Transverse colon (tissue), 4 donors: ENCODE results near the gene UBE2L3. TPM values are rescaled to one million over a fixed set of nuclear protein-coding genes. Genes with fewer than 3 reads are reported as not detected.

ENCODE experiments used
- DNase-seq: peaks from one replicate; pipeline ENCODE4 v3.0.0-alpha.2; 2019
- H3K27ac ChIP-seq, 4 donors: fragments of 200-600 bp; sonication (generic); 2 replicates each; pipeline ENCODE4 v1.5.1; 2016 to 2018; ENCODE audit warnings: inconsistent platforms in 4 of 4
- H3K27me3 ChIP-seq: fragments of 200-600 bp; sonication (generic); 2 replicates; pipeline ENCODE4 v1.5.1; 2017; ENCODE audit warnings: inconsistent platforms
- H3K36me3 ChIP-seq, 4 donors: fragments of 200-600 bp; sonication (generic); 2 replicates each; pipeline ENCODE4 v1.5.1; 2017 to 2019; ENCODE audit warnings: inconsistent platforms in 4 of 4
- H3K4me1 ChIP-seq, 4 donors: fragments of 200-600 bp; sonication (generic); 2 replicates each; pipeline ENCODE4 v1.5.1; 2017 to 2020; ENCODE audit warnings: inconsistent platforms in 4 of 4
- H3K4me3 ChIP-seq, 4 donors: fragments of 200-600 bp; sonication (generic); 1 replicate in 1 of 4; 2 replicates in 3 of 4; pipeline versions ENCODE4 v1.5.1 to v1.6.1; 2017 to 2019; ENCODE audit warnings: inconsistent platforms in 4 of 4
- H3K9me3 ChIP-seq, 2 donors: fragments of 200-600 bp; sonication (generic); 2 replicates each; pipeline ENCODE4 v1.5.1; 2017 to 2019; ENCODE audit warnings: inconsistent platforms in 2 of 2
- EP300 ChIP-seq: sonication (generic); formaldehyde crosslinking; IDR thresholded peaks from one replicate; pipeline ENCODE4 v1.6.1; 2017; ENCODE audit warnings: antibody characterized with exemption, low read depth
- POLR2A ChIP-seq: fragments of 450-650 bp; IDR thresholded peaks from one replicate; pipeline ENCODE4 v1.6.1; 2016; ENCODE audit warnings: antibody characterized with exemption, mild to moderate bottlenecking, moderate library complexity
- POLR2AphosphoS5 ChIP-seq, 3 donors: sonication (generic); formaldehyde crosslinking; IDR thresholded peaks; one replicate each; pipeline ENCODE4 v1.6.1; 2016; ENCODE audit warnings: antibody characterized with exemption in 3 of 3
- WGBS, 2 donors: methylation state at CpG; one replicate each; pipeline ENCODE4 v1.1.5; 2018; ENCODE audit warnings: low coverage in 1 of 2; 5-methylcytosine and 5-hydroxymethylcytosine counted together
- in situ Hi-C, 4 donors: fragments of 200-750 bp; cut with MboI; loops; one replicate each; pipeline versions ENCODE4 v1.15.0 to v1.15.1; 2017; ENCODE audit warnings: low sequenced_read_pairs in 3 of 4, low pct_ligation_motif_present in 1 of 4, low pct_unique_long_range_greater_than_20kb in 1 of 4
- intact Hi-C: fragments of 100-400 bp; cut with DNase I; formaldehyde crosslinking; loops from one replicate; pipeline ENCODE4 v1.15.1; 2023; ENCODE audit warnings: low total_unique reads
- total RNA-seq, 4 donors: library from RNA; depleted of rRNA; stranded (reverse); fragments of >200 nt; gene quantifications; one replicate each; pipeline ENCODE4 v1.1.0, GENCODE V29; 2016
- TF ChIP-seq, protein P1 (sequence below), 5 experiments: fragments of 200-600 bp in 3 of 5; fragments of 450-650 bp in 2 of 5; sonication (generic) in 3 of 5; IDR thresholded peaks; 1 replicate in 2 of 5; 2 replicates in 3 of 5; pipeline ENCODE4 v1.5.1; 2016 to 2017; ENCODE audit warnings: antibody characterized with exemption in 5 of 5, inconsistent platforms in 3 of 5, mild to moderate bottlenecking in 2 of 5, moderate library complexity in 1 of 5

Gene UBE2L3
- total RNA-seq, 4 donors from 2014 or later: 21.9 to 48.7 (median 33.5) TPM

GRCh38 chr22:21589396-21589795, 21.9 kb downstream of the UBE2L3 start:
- 87% methylated on average over 8 of the region's 8 CpGs; no CpG with 5 or more reads in 1 of the 2 donors for WGBS, 2 donors
- DNase-seq: no peak
- Histone ChIP-seq H3K4me3 (no peak overlapping the region), H3K27ac (no peak overlapping the region), H3K27me3 (no peaks in the 10 kb centered on the region), H3K36me3 (peaks cover 0 to 18% (median 8%) of the 10 kb centered on the region in 4 donors), H3K9me3 (no peaks in the 10 kb centered on the region), H3K4me1 (peaks cover 7 to 50% (median 19%) of the 10 kb centered on the region in 4 donors)
- TF ChIP-seq, protein P1, sequence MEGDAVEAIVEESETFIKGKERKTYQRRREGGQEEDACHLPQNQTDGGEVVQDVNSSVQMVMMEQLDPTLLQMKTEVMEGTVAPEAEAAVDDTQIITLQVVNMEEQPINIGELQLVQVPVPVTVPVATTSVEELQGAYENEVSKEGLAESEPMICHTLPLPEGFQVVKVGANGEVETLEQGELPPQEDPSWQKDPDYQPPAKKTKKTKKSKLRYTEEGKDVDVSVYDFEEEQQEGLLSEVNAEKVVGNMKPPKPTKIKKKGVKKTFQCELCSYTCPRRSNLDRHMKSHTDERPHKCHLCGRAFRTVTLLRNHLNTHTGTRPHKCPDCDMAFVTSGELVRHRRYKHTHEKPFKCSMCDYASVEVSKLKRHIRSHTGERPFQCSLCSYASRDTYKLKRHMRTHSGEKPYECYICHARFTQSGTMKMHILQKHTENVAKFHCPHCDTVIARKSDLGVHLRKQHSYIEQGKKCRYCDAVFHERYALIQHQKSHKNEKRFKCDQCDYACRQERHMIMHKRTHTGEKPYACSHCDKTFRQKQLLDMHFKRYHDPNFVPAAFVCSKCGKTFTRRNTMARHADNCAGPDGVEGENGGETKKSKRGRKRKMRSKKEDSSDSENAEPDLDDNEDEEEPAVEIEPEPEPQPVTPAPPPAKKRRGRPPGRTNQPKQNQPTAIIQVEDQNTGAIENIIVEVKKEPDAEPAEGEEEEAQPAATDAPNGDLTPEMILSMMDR (IDR thresholded peaks at IDR 0.05): no peak
- TF ChIP-seq EP300 (no peak), POLR2AphosphoS5 (IDR thresholded peaks at IDR 0.05) (no peak), POLR2A (no peak)
- in situ Hi-C loops (loop anchor here in 2 of 4 donors (25.0 kb wide), 2 partner anchors 123 to 502 kb away; no protein-coding TSS in a partner anchor), intact Hi-C loops (no loop called here)

GRCh38 chr22:21590809-21591641, 23.5 kb downstream of the UBE2L3 start:
- Histone ChIP-seq H3K9me3 (no peaks in the 10 kb centered on the region), H3K27me3 (no peaks in the 10 kb centered on the region), H3K36me3 (peaks cover 0 to 27% (median 13%) of the 10 kb centered on the region in 4 donors), H3K4me3 (no peak overlapping the region), H3K27ac (no peak overlapping the region), H3K4me1 (peaks cover 7 to 45% (median 19%) of the 10 kb centered on the region in 4 donors)
- in situ Hi-C loops (loop anchor here in 2 of 4 donors (25.0 kb wide), 2 partner anchors 121 to 504 kb away; no protein-coding TSS in a partner anchor), intact Hi-C loops (no loop called here)
- WGBS, 2 donors: 88 to 91% methylated on average over 4 to 9 of the region's 9 CpGs
- no peak for TF ChIP-seq POLR2AphosphoS5 (IDR thresholded peaks at IDR 0.05)
- DNase-seq: no peak

- TF ChIP-seq POLR2AphosphoS5 (IDR thresholded peaks at IDR 0.05) (no peak), EP300 (no peak), POLR2A (no peak)
- TF ChIP-seq, protein P1 (IDR thresholded peaks at IDR 0.05): no peak
- WGBS, 2 donors: 59 to 70% methylated on average over 4 to 9 of the region's 9 CpGs
- Histone ChIP-seq H3K4me3 (no peak overlapping the region), H3K27me3 (no peaks in the 10 kb centered on the region), H3K4me1 (peaks cover 7 to 44% (median 19%) of the 10 kb centered on the region in 4 donors), H3K9me3 (no peaks in the 10 kb centered on the region), H3K36me3 (peaks cover 0 to 27% (median 13%) of the 10 kb centered on the region in 4 donors), H3K27ac (no peak overlapping the region)
- DNase-seq: no peak
- intact Hi-C loops: no loop called here
- in situ Hi-C loops: loop anchor here in 2 of 4 donors (25.0 kb wide), 2 partner anchors 121 to 504 kb away; no protein-coding TSS in a partner anchor
These were observed 24.2 kb downstream of the UBE2L3 start for GRCh38 chr22:21591695-21592094.

DNA sequence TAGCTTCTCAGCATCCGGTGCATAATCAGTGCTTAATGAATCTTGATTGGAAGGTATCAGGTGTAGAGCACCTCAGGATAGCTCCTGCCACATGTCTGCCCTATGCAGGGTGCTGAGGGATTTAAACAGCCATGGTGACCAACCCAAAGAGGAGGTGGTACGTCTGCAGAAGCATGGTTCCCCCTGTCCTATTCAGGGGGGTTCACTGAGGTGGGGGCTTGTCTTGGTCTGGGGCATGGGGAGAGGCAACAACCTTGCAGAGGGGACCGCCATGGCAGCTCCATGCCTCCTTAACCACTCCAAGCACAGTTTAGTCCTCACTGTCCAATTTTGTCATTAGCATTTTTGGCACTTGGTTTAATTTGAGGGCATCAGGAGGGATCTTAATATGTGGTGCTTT, 24.9 kb downstream of the UBE2L3 start:
- no peak for TF ChIP-seq POLR2AphosphoS5 (IDR thresholded peaks at IDR 0.05)
- no peak for TF ChIP-seq POLR2A
- TF ChIP-seq, protein P1 (IDR thresholded peaks at IDR 0.05): no peak
- no peak for TF ChIP-seq EP300
- in situ Hi-C loops (loop anchor here in 2 of 4 donors (25.0 kb wide), 2 partner anchors 120 to 505 kb away; no protein-coding TSS in a partner anchor), intact Hi-C loops (no loop called here)
- peaks cover 0 to 32% (median 13%) of the 10 kb centered on the region in 4 donors for H3K36me3 ChIP-seq
- H3K27me3 ChIP-seq: no peaks in the 10 kb centered on the region
- H3K4me1 ChIP-seq: peaks cover 5 to 42% (median 17%) of the 10 kb centered on the region in 4 donors
- WGBS, 2 donors: 86% methylated on average over 3 of the region's 3 CpGs; no CpG with 5 or more reads in 1 of the 2 donors
- no peak for DNase-seq
- no peak overlapping the region for H3K27ac ChIP-seq
- no peak overlapping the region for H3K4me3 ChIP-seq
- no peaks in the 10 kb centered on the region for H3K9me3 ChIP-seq
